ENCODE results near the gene PANX2. TPM values are rescaled to one million over a fixed set of nuclear protein-coding genes. Genes with fewer than 3 reads are reported as not detected.
A peak's percentile ranks its signal among the peaks of the same experiment; 100 is the strongest.
"Not testable (repeated sequence)": the region's sequence is repeated elsewhere in the genome, so short reads cannot be mapped to it uniquely, and the experiment has no call there.

Gene PANX2
- total and polyA plus RNA-seq, 2 of the 13 experiments (the other 11 are each of a cell fraction or from before 2014, with no cell fraction given) = 0.15 to 1.1 TPM

DNA sequence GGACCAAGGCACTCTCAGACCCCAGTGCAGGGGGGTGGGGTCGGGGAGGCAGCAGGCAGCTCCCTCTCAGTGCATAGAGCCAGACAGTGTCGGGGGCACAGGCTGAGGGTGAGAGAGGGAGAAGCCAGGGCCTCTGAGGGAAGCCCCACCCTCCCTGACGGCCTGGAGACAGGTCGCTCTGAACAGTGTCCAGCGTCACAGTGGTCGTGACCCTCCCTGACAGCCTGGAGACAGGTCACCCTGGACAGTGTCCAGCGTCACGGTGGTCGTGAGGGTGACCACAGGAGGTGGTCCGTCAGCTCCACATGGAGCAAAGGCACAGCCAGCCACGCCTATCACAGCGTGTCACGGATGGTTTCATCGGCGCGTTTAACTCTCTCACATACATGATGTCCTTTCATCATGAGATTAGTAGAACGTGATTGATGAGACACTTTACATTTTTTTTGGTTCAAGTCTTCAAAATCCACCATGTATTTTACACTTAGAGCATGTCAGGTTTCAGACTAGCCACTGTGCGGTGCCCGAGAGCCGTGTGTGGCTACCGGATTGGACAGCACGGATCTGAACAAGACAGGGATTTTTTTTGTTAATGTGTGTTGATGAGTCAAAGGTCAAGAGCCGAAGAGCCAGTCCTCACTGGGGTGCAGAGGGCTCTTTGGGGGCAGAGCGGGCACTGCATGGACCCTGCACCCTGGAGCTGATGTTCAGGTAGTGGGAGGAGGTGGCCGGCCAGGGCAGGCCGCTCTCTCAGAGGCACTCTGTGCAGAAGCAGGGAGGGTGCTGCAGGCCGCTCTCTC lies 23.9 kb upstream of the PANX2 start (continued):
- TF ChIP-seq MTA1 (CRISPR knock-in tag; IDR thresholded peaks at IDR 0.05; ENCODE audit: borderline replicate concordance) (peak; percentile 91), MBNL3 (CRISPR knock-in tag; conservative IDR thresholded peaks at IDR 0.05) (no peak), DNMT3B (CRISPR knock-in tag; conservative IDR thresholded peaks at IDR 0.05) (no peak)
- TF ChIP-seq, protein P1, sequence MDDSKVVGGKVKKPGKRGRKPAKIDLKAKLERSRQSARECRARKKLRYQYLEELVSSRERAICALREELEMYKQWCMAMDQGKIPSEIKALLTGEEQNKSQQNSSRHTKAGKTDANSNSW (CRISPR knock-in tag; IDR thresholded peaks at IDR 0.05; ENCODE audit: borderline replicate concordance) = no peak; the same call in 1 of the 2 replicates

DNA sequence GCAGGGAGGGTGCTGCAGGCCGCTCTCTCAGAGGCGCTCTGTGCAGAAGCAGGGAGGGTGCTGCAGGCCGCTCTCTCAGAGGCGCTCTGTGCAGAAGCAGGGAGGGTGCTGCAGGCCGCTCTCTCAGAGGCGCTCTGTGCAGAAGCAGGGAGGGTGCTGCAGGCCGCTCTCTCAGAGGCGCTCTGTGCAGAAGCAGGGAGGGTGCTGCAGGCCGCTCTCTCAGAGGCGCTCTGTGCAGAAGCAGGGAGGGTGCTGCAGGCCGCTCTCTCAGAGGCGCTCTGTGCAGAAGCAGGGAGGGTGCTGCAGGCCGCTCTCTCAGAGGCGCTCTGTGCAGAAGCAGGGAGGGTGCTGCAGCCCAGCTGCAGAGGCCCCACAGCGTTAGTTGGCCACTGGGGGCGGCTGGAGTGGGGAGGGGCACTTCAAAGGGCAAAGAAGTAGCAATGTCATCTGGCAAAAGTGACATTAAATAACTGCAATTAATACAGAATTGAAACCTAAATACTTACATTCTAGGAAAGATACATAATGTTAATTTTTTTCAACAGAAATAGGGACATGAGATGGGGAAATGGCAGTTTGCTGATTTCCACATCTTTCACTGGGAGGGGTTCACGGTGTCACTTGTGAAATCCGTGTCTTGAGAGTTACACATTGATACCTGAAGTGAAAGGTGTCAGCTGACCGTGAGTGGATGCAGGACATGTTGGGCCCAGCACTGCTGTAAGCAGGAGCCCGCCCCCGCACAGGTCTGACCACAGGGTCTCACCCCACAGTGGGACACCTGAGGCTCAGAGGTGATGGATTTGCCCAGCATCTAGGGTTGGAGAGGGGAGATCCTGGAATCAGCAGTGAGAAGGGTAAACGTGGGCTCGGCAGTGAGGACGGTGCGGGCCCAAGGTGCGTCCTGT lies 23.0 kb upstream of the PANX2 start:
- H3K9ac ChIP-seq (ENCODE audit: insufficient read depth, low read depth, low read length); ATAC-seq; H4K20me1 ChIP-seq (ENCODE audit: insufficient read depth, low read length); H3K79me2 ChIP-seq (ENCODE audit: insufficient read depth, low read length); FAIRE-seq; H2AFZ ChIP-seq (ENCODE audit: low read length); H3K36me3 ChIP-seq (replicated peaks in 1 of 2; ENCODE audit: control insufficient read depth in 1 of 2, insufficient read depth in 2 of 2, low read length in 2 of 2); H3K9me3 ChIP-seq (ENCODE audit: low read length); BruUV-seq (replicated peaks); DNase-seq (ENCODE audit: low spot score): not testable (repeated sequence)
- Histone ChIP-seq H3K4me1 (ENCODE audit: insufficient read depth, low read length) (peaks cover 85% of the 10 kb centered on the region), H3K27ac (ENCODE audit: extremely low read length, insufficient read depth, low read length) (peak overlapping the region; percentile 54), H3K4me3 (replicated peaks in 1 of 3; ENCODE audit: insufficient read depth in 1 of 3, low read depth in 2 of 3, low read length in 3 of 3) (peak overlapping the region; percentile 24 to 67 (median 46); a peak in 5 of 6 replicates), H3K4me2 (ENCODE audit: low read depth, low read length) (peak overlapping the region; percentile 88), H3K27me3 (ENCODE audit: control insufficient read depth in 1 of 2, insufficient read depth in 2 of 2, low read length in 2 of 2) (peaks cover 2 to 44% of the 10 kb centered on the region in 2 experiments)
- in situ Hi-C loops (cut with HindIII; ENCODE audit: extremely low pct_ligation_motif_present, low pct_unique_long_range_greater_than_20kb) = loop anchor here (5.0 kb wide), 1 partner anchor 60 kb away; no protein-coding TSS in a partner anchor
- intact Hi-C loops (cut with micrococcal nuclease; ENCODE audit: unreplicated experiment) = loop anchor here (5.0 kb wide), 2 partner anchors 45 to 380 kb away; no protein-coding TSS in a partner anchor
- TF ChIP-seq ZSCAN29 (CRISPR knock-in tag; conservative IDR thresholded peaks at IDR 0.05) (0 out of 2 replicates have a peak, but pooled peaks have one; percentile 1), KLF12 (CRISPR knock-in tag; IDR thresholded peaks at IDR 0.05; ENCODE audit: borderline replicate concordance) (peak; percentile 8; the same call in 1 of the 2 replicates), MYC (CRISPR knock-in tag; IDR thresholded peaks at IDR 0.05; ENCODE audit: borderline replicate concordance) (0 out of 2 replicates have a peak, but pooled peaks have one; percentile 1), NCOA1 (CRISPR knock-in tag; IDR thresholded peaks at IDR 0.05) (peak; percentile 54; the same call in 1 of the 2 replicates), ZFP90 (CRISPR knock-in tag; IDR thresholded peaks at IDR 0.05; ENCODE audit: borderline replicate concordance) (0 out of 2 replicates have a peak, but pooled peaks have one; percentile 52), DR1 (CRISPR knock-in tag; IDR thresholded peaks at IDR 0.05) (0 out of 2 replicates have a peak, but pooled peaks have one; percentile 12), ZNF292 (CRISPR knock-in tag; IDR thresholded peaks at IDR 0.05; ENCODE audit: borderline replicate concordance, low read depth) (peak; percentile 59; the same call in 1 of the 2 replicates)
- TF ChIP-seq, protein P2, sequence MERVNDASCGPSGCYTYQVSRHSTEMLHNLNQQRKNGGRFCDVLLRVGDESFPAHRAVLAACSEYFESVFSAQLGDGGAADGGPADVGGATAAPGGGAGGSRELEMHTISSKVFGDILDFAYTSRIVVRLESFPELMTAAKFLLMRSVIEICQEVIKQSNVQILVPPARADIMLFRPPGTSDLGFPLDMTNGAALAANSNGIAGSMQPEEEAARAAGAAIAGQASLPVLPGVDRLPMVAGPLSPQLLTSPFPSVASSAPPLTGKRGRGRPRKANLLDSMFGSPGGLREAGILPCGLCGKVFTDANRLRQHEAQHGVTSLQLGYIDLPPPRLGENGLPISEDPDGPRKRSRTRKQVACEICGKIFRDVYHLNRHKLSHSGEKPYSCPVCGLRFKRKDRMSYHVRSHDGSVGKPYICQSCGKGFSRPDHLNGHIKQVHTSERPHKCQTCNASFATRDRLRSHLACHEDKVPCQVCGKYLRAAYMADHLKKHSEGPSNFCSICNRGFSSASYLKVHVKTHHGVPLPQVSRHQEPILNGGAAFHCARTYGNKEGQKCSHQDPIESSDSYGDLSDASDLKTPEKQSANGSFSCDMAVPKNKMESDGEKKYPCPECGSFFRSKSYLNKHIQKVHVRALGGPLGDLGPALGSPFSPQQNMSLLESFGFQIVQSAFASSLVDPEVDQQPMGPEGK (CRISPR knock-in tag; IDR thresholded peaks at IDR 0.05) = peak; percentile 54; the same call in 1 of the 2 replicates
- POLR2A ChIA-PET = interaction anchor here (1.0 to 1.5 kb wide), 3 partner anchors 37 to 181 kb away, joined by 4 to 5 read pairs (median 4); partner anchors contain the start of gene TUBGCP6
- WGBS (ENCODE audit: low lambda C conversion rate) = 5% methylated on average over 9 of the region's 26 CpGs
- CTCF ChIA-PET (ENCODE audit: low intra/inter-chr PET ratio, low total read pairs) = interaction anchor here (1.6 to 4.3 kb wide), 2 partner anchors 62 to 90 kb away, joined by 6 to 39 read pairs; no protein-coding TSS in a partner anchor

Measured in HepG2 (cell line).